Measurements from ENCODE around the gene RGS6. TPM values are rescaled to one million over a fixed set of nuclear protein-coding genes. Genes with fewer than 3 reads are reported as not detected.

Gene RGS6
- total RNA-seq, 1 experiment from 2014 or later, result not detected

DNA sequence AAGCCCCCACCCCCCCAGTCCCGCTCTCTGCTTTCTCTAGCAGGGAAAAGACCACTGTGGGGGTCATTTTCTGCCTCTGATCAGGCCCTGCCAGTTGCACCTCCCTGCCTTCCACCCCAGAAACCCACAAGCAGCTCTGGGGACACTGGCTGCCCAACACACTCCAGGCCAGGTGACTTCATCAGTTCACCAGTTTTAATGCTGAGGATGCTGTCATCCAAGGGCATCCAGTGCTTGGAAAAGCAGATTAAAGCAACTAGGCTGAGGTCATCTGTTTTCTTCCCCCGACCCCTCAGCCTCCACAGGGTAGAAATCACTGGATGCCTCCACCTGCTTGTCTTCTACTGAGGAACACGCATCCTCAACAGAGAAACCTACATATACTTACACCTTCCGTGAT lies 679.3 kb downstream of the RGS6 start:
- intact Hi-C loops (cut with micrococcal nuclease; ENCODE audit: unreplicated experiment), result no loop called here
- BruUV-seq (replicated peaks), result no TSS peak
- peaks cover 13% of the 10 kb centered on the region for H3K4me1 Mint-ChIP-seq (ENCODE audit: low read depth, unreplicated experiment)
- H3K36me3 Mint-ChIP-seq (ENCODE audit: insufficient read depth, unreplicated experiment), result no peaks in the 10 kb centered on the region
- CTCF ChIA-PET, result no interaction called here
- DNase-seq, result no peak
- TF ChIP-seq, protein P1, sequence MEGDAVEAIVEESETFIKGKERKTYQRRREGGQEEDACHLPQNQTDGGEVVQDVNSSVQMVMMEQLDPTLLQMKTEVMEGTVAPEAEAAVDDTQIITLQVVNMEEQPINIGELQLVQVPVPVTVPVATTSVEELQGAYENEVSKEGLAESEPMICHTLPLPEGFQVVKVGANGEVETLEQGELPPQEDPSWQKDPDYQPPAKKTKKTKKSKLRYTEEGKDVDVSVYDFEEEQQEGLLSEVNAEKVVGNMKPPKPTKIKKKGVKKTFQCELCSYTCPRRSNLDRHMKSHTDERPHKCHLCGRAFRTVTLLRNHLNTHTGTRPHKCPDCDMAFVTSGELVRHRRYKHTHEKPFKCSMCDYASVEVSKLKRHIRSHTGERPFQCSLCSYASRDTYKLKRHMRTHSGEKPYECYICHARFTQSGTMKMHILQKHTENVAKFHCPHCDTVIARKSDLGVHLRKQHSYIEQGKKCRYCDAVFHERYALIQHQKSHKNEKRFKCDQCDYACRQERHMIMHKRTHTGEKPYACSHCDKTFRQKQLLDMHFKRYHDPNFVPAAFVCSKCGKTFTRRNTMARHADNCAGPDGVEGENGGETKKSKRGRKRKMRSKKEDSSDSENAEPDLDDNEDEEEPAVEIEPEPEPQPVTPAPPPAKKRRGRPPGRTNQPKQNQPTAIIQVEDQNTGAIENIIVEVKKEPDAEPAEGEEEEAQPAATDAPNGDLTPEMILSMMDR (IDR thresholded peaks at IDR 0.05; ENCODE audit: unreplicated experiment), result no peak
- H3K27me3 Mint-ChIP-seq (ENCODE audit: unreplicated experiment), result peaks cover 19% of the 10 kb centered on the region
- H3K9me3 Mint-ChIP-seq (ENCODE audit: low read depth, unreplicated experiment), result no peaks in the 10 kb centered on the region
- H3K4me3 Mint-ChIP-seq (ENCODE audit: low read depth, unreplicated experiment), result no peak overlapping the region
- H3K27ac Mint-ChIP-seq (ENCODE audit: unreplicated experiment), result no peak overlapping the region

DNA sequence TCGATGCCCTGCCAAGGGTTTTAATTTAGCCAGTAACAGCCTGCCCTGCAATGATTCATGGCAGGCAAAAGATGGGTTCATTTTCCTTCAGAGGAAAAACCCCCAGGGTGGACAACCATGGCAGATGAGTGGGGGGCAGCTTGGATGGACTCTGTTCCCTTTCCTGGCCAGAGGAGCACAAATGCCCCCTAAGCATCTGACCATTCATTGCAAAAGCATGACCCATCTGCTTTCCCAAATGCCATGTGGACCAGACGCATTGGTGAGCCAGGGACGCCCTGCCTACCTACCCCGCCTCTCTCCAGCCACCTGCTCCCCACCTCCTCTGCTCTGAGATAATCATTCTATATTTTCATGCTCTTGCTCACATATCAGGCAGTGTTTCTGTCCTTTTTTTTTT lies 679.8 kb downstream of the RGS6 start:
- CTCF ChIA-PET, result no interaction called here

DNA sequence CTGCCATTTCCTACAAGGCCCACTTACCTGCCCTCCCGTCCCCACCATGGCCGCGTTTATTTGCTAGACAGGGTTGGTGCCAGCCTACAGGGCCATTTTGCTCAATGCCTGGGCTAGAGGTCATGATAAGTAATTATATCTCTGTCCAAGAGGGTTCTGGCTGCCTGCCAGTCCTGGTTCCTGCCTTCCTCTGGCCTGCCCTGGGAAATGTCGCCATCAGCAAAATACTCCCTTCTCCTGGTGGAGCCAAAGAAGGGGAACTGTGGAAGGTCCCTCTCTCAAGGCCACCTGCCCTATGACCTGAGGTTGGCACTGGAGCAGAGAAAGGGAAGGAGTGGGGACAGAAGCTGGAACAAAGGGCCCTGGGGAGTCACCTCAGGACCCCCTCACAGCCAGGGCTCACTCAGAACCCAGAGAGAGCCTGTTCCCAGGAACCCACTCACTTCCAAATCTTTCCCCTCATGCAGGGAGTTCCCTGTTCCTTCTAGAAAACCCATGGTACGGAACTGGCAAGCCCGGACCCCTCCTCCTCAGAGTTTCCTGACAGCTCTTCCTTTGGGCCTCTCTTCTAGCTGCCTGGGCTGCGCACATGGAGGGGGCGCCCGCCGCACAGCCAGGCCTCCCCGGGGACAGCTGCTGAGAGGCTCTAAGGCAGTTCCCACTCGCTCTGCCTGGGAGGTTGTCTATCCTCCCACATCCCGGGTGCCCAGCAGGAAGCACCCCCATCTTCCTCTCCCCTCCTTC lies 681.2 kb downstream of the RGS6 start:
- TF ChIP-seq, protein P1 (IDR thresholded peaks at IDR 0.05; ENCODE audit: unreplicated experiment), result no peak
- no peak overlapping the region for H3K4me3 Mint-ChIP-seq (ENCODE audit: low read depth, unreplicated experiment)
- H3K27ac Mint-ChIP-seq (ENCODE audit: unreplicated experiment), result no peak overlapping the region
- H3K9me3 Mint-ChIP-seq (ENCODE audit: low read depth, unreplicated experiment), result no peaks in the 10 kb centered on the region
- BruUV-seq (replicated peaks), result no TSS peak
- intact Hi-C loops (cut with micrococcal nuclease; ENCODE audit: unreplicated experiment), result no loop called here
- peaks cover 22% of the 10 kb centered on the region for H3K27me3 Mint-ChIP-seq (ENCODE audit: unreplicated experiment)
- H3K36me3 Mint-ChIP-seq (ENCODE audit: insufficient read depth, unreplicated experiment), result no peaks in the 10 kb centered on the region
- CTCF ChIA-PET, result no interaction called here
- no peak for DNase-seq
- peaks cover 7% of the 10 kb centered on the region for H3K4me1 Mint-ChIP-seq (ENCODE audit: low read depth, unreplicated experiment)

More for the DNA sequence above, 679.8 kb downstream of the RGS6 start:
- H3K27ac Mint-ChIP-seq (ENCODE audit: unreplicated experiment), result no peak overlapping the region
- no peaks in the 10 kb centered on the region for H3K9me3 Mint-ChIP-seq (ENCODE audit: low read depth, unreplicated experiment)
- no peak for DNase-seq
- intact Hi-C loops (cut with micrococcal nuclease; ENCODE audit: unreplicated experiment), result no loop called here
- peaks cover 22% of the 10 kb centered on the region for H3K27me3 Mint-ChIP-seq (ENCODE audit: unreplicated experiment)
- TF ChIP-seq, protein P1 (IDR thresholded peaks at IDR 0.05; ENCODE audit: unreplicated experiment), result no peak
- no TSS peak for BruUV-seq (replicated peaks)
- H3K36me3 Mint-ChIP-seq (ENCODE audit: insufficient read depth, unreplicated experiment), result no peaks in the 10 kb centered on the region
- H3K4me3 Mint-ChIP-seq (ENCODE audit: low read depth, unreplicated experiment), result no peak overlapping the region
- peaks cover 13% of the 10 kb centered on the region for H3K4me1 Mint-ChIP-seq (ENCODE audit: low read depth, unreplicated experiment)

DNA sequence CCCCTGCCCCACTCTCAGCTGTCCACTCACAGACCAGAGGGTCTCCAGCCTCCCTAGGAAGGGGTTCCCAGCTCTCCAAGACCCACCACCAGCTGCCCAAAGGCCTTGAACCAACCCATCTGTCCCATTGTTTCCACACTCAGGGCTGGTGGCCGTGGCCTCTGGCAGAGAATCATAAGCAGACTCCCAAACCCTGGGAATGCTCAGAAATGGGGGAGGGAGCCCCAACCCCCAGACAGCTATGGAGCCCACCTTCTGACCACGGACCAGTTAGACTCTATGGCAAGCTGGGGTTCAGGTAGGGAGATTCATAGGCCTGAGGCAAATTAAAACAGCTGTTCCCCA lies 681.7 kb downstream of the RGS6 start:
- peaks cover 22% of the 10 kb centered on the region for H3K27me3 Mint-ChIP-seq (ENCODE audit: unreplicated experiment)
- TF ChIP-seq, protein P1 (IDR thresholded peaks at IDR 0.05; ENCODE audit: unreplicated experiment), result no peak

More for the DNA sequence above, 681.7 kb downstream of the RGS6 start:
- intact Hi-C loops (cut with micrococcal nuclease; ENCODE audit: unreplicated experiment), result no loop called here
- Mint-ChIP-seq H3K36me3 (ENCODE audit: insufficient read depth, unreplicated experiment) (no peaks in the 10 kb centered on the region), H3K27ac (ENCODE audit: unreplicated experiment) (no peak overlapping the region), H3K4me3 (ENCODE audit: low read depth, unreplicated experiment) (no peak overlapping the region), H3K4me1 (ENCODE audit: low read depth, unreplicated experiment) (peaks cover 2% of the 10 kb centered on the region), H3K9me3 (ENCODE audit: low read depth, unreplicated experiment) (no peaks in the 10 kb centered on the region)
- BruUV-seq (replicated peaks), result no TSS peak
- CTCF ChIA-PET, result no interaction called here
- no peak for DNase-seq
